Prostate gland (tissue), 2 donors: ENCODE measurements around the gene OR10A5.

ENCODE experiments used
- CTCF ChIP-seq, 4 experiments: fragments of 200-600 bp in 2 of 4; fragments of 450-650 bp in 2 of 4; sonication (generic) in 2 of 4; IDR thresholded peaks; 1 replicate in 3 of 4; 2 replicates in 1 of 4; pipeline ENCODE4 v1.5.1; 2016 to 2019; ENCODE audit warnings: antibody characterized with exemption in 4 of 4, mild to moderate bottlenecking in 2 of 4, moderate library complexity in 2 of 4
- POLR2A ChIP-seq: fragments of 450-650 bp; IDR thresholded peaks from one replicate; pipeline ENCODE4 v1.6.1; 2016; ENCODE audit warnings: antibody characterized with exemption, mild to moderate bottlenecking
- POLR2AphosphoS5 ChIP-seq: sonication (generic); formaldehyde crosslinking; IDR thresholded peaks from one replicate; pipeline ENCODE4 v1.6.1; 2017; ENCODE audit warnings: antibody characterized with exemption

GRCh38 chr11:6895010-6895409 lies 49.5 kb downstream of the OR10A5 start:
- TF ChIP-seq CTCF (IDR thresholded peaks at IDR 0.05) (no peak), POLR2A (no peak), POLR2AphosphoS5 (no peak)
